Suprapubic skin (tissue), 4 donors: ENCODE data around the gene IRF2BP2. TPM values are rescaled to one million over a fixed set of nuclear protein-coding genes. Genes with fewer than 3 reads are reported as not detected.
A peak's percentile ranks its signal among the peaks of the same experiment; 100 is the strongest.

Source experiments
- DNase-seq, 2 donors: peaks; one replicate each; pipeline ENCODE4 v3.0.0-alpha.2; 2019; ENCODE audit warnings: low spot score in 2 of 2
- H3K27ac ChIP-seq: fragments of 200-600 bp; sonication (generic); one replicate; pipeline ENCODE4 v1.5.1; 2019
- H3K27me3 ChIP-seq: fragments of 200-600 bp; sonication (generic); one replicate; pipeline ENCODE4 v1.5.1; 2019
- H3K36me3 ChIP-seq: fragments of 200-600 bp; sonication (generic); one replicate; pipeline ENCODE4 v1.5.1; 2019
- H3K4me1 ChIP-seq: fragments of 200-600 bp; sonication (generic); one replicate; pipeline ENCODE4 v1.5.1; 2019
- H3K4me3 ChIP-seq: fragments of 200-600 bp; sonication (generic); one replicate; pipeline ENCODE4 v1.5.1; 2019; ENCODE audit warnings: mild to moderate bottlenecking
- H3K9me3 ChIP-seq: fragments of 200-600 bp; sonication (generic); one replicate; pipeline ENCODE4 v1.5.1; 2019
- CTCF ChIP-seq, 2 donors: fragments of 200-600 bp in 1 of 2; fragments of 450-650 bp in 1 of 2; sonication (generic) in 1 of 2; IDR thresholded peaks; one replicate each; pipeline ENCODE4 v1.5.1; 2016 to 2019; ENCODE audit warnings: antibody characterized with exemption in 2 of 2, mild to moderate bottlenecking in 1 of 2, moderate library complexity in 1 of 2
- EP300 ChIP-seq: sonication (generic); formaldehyde crosslinking; IDR thresholded peaks from one replicate; pipeline ENCODE4 v1.6.1; 2017; ENCODE audit warnings: antibody characterized with exemption
- POLR2A ChIP-seq, 2 donors: fragments of 450-650 bp; IDR thresholded peaks; one replicate each; pipeline ENCODE4 v1.6.1; 2017; ENCODE audit warnings: antibody characterized with exemption in 2 of 2, mild to moderate bottlenecking in 2 of 2, moderate library complexity in 2 of 2
- POLR2AphosphoS5 ChIP-seq, 3 donors: sonication (generic); formaldehyde crosslinking; IDR thresholded peaks; one replicate each; pipeline ENCODE4 v1.6.1; 2017; ENCODE audit warnings: antibody characterized with exemption in 3 of 3
- WGBS: methylation state at CpG from one replicate; pipeline ENCODE4 v1.1.5; 2018; 5-methylcytosine and 5-hydroxymethylcytosine counted together
- total RNA-seq, 4 donors: library from RNA; depleted of rRNA; stranded (reverse); fragments of >200 nt; gene quantifications; one replicate each; pipeline ENCODE4 v1.1.0, GENCODE V29; 2016

Gene IRF2BP2
- total RNA-seq, 4 donors from 2014 or later = 129 to 195 (median 159) TPM

- Histone ChIP-seq H3K27me3 (no peaks in the 10 kb centered on the region), H3K27ac (peak overlapping the region; percentile 85), H3K4me3 (no peak overlapping the region), H3K4me1 (peaks cover 43% of the 10 kb centered on the region), H3K36me3 (no peaks in the 10 kb centered on the region), H3K9me3 (no peaks in the 10 kb centered on the region)
- no peak for DNase-seq
- no peak for TF ChIP-seq EP300
- WGBS = 60% methylated on average over 8 of the region's 8 CpGs
Measured at GRCh38 chr1:234655328-234656069, 45.5 kb upstream of the IRF2BP2 start.

GRCh38 chr1:234654002-234654733 is 44.2 kb upstream of the IRF2BP2 start:
- Histone ChIP-seq H3K9me3 (no peaks in the 10 kb centered on the region), H3K27me3 (no peaks in the 10 kb centered on the region), H3K4me3 (no peak overlapping the region), H3K4me1 (peaks cover 38% of the 10 kb centered on the region), H3K36me3 (no peaks in the 10 kb centered on the region), H3K27ac (no peak overlapping the region)
- DNase-seq = no peak
- WGBS = 95% methylated on average over 3 of the region's 3 CpGs
- no peak for TF ChIP-seq EP300

- Histone ChIP-seq H3K9me3 (no peaks in the 10 kb centered on the region), H3K4me1 (peaks cover 9% of the 10 kb centered on the region), H3K4me3 (no peak overlapping the region), H3K36me3 (no peaks in the 10 kb centered on the region), H3K27me3 (no peaks in the 10 kb centered on the region), H3K27ac (no peak overlapping the region)
- DNase-seq = no peak
- WGBS = 71% methylated on average over 3 of the region's 3 CpGs
- TF ChIP-seq CTCF (IDR thresholded peaks at IDR 0.05) (no peak), POLR2A (IDR thresholded peaks at IDR 0.05) (no peak), POLR2AphosphoS5 (IDR thresholded peaks at IDR 0.05) (no peak), EP300 (no peak)
Measured at GRCh38 chr1:234649432-234650081, 39.6 kb upstream of the IRF2BP2 start.

GRCh38 chr1:234647758-234648157 is 37.8 kb upstream of the IRF2BP2 start:
- no peaks in the 10 kb centered on the region for H3K36me3 ChIP-seq
- no peak overlapping the region for H3K4me3 ChIP-seq
- H3K27ac ChIP-seq = no peak overlapping the region
- H3K9me3 ChIP-seq = no peaks in the 10 kb centered on the region
- TF ChIP-seq EP300 (no peak), POLR2AphosphoS5 (IDR thresholded peaks at IDR 0.05) (no peak), POLR2A (IDR thresholded peaks at IDR 0.05) (no peak), CTCF (IDR thresholded peaks at IDR 0.05) (no peak)
- DNase-seq = no peak
- H3K4me1 ChIP-seq = peaks cover 9% of the 10 kb centered on the region
- WGBS = 68% methylated on average over 2 of the region's 2 CpGs
- no peaks in the 10 kb centered on the region for H3K27me3 ChIP-seq

GRCh38 chr1:234647245-234647644 is 37.3 kb upstream of the IRF2BP2 start:
- TF ChIP-seq POLR2A (IDR thresholded peaks at IDR 0.05) (no peak), CTCF (IDR thresholded peaks at IDR 0.05) (no peak), EP300 (no peak), POLR2AphosphoS5 (IDR thresholded peaks at IDR 0.05) (no peak)
- WGBS = 88% methylated on average over 3 of the region's 3 CpGs
- Histone ChIP-seq H3K4me3 (no peak overlapping the region), H3K27ac (no peak overlapping the region), H3K27me3 (no peaks in the 10 kb centered on the region), H3K4me1 (peaks cover 9% of the 10 kb centered on the region), H3K9me3 (no peaks in the 10 kb centered on the region), H3K36me3 (no peaks in the 10 kb centered on the region)
- no peak for DNase-seq

- no peak overlapping the region for H3K27ac ChIP-seq
- DNase-seq = no peak
- no peak overlapping the region for H3K4me3 ChIP-seq
- TF ChIP-seq CTCF (IDR thresholded peaks at IDR 0.05) = no peak
- no peak for TF ChIP-seq POLR2AphosphoS5 (IDR thresholded peaks at IDR 0.05)
- TF ChIP-seq EP300 = no peak
- TF ChIP-seq POLR2A (IDR thresholded peaks at IDR 0.05) = no peak
- H3K9me3 ChIP-seq = no peaks in the 10 kb centered on the region
- H3K27me3 ChIP-seq = no peaks in the 10 kb centered on the region
- 89% methylated on average over 2 of the region's 2 CpGs for WGBS
- no peaks in the 10 kb centered on the region for H3K36me3 ChIP-seq
- H3K4me1 ChIP-seq = peaks cover 9% of the 10 kb centered on the region
Measured at GRCh38 chr1:234645964-234646363, 36.0 kb upstream of the IRF2BP2 start.
